Body of pancreas (tissue), 4 donors: ENCODE measurements around the gene PRSS38. TPM values are rescaled to one million over a fixed set of nuclear protein-coding genes. Genes with fewer than 3 reads are reported as not detected.

Source experiments
- ATAC-seq: fragments of 150-250 bp; one replicate; pipeline ENCODE4 v1.9.1; 2016
- DNase-seq, 4 donors: peaks; one replicate each; pipeline ENCODE4 v3.0.0-alpha.2; 2019
- H3K27ac ChIP-seq, 4 donors: fragments of 200-600 bp; sonication (generic); 1 replicate in 3 of 4; 2 replicates in 1 of 4; pipeline versions ENCODE4 v1.5.1 to v1.6.1; 2016 to 2019; ENCODE audit warnings: mild to moderate bottlenecking in 1 of 4, mixed read lengths in 1 of 4, moderate library complexity in 1 of 4
- H3K27me3 ChIP-seq, 2 donors: fragments of 200-600 bp; sonication (generic); one replicate each; pipeline ENCODE4 v1.6.0; 2016; ENCODE audit warnings: mild to moderate bottlenecking in 1 of 2
- H3K36me3 ChIP-seq, 2 donors: fragments of 200-600 bp; sonication (generic); replicated peaks in 1 of 2; 2 replicates each; pipeline ENCODE4 v1.5.1; 2016; ENCODE audit warnings: low read depth in 2 of 2; ENCODE audit not compliant: insufficient read depth in 1 of 2
- H3K4me1 ChIP-seq: fragments of 200-600 bp; sonication (generic); one replicate; pipeline ENCODE4 v1.6.0; 2016
- H3K4me3 ChIP-seq, 2 donors: fragments of 200-600 bp; sonication (generic); 1 replicate in 1 of 2; 2 replicates in 1 of 2; pipeline ENCODE4 v1.5.1; 2016 to 2019
- H3K9me3 ChIP-seq, 3 donors: fragments of 200-600 bp; sonication (generic); 1 replicate in 2 of 3; 2 replicates in 1 of 3; pipeline ENCODE4 v1.5.1; 2016
- CTCF ChIP-seq, 7 experiments: fragments of 450-650 bp in 4 of 7; fragments of 200-600 bp in 3 of 7; sonication (generic) in 3 of 7; IDR thresholded peaks; one replicate each; pipeline ENCODE4 v1.5.1; 2016 to 2019; ENCODE audit warnings: antibody characterized with exemption in 7 of 7
- POLR2A ChIP-seq, 3 donors: fragments of 450-650 bp; IDR thresholded peaks; one replicate each; pipeline ENCODE4 v1.6.1; 2016; ENCODE audit warnings: antibody characterized with exemption in 3 of 3, mild to moderate bottlenecking in 2 of 3
- WGBS, 2 donors: methylation state at CpG; one replicate each; pipeline ENCODE4 v1.1.5; 2017; 5-methylcytosine and 5-hydroxymethylcytosine counted together
- intact Hi-C: fragments of 100-400 bp; cut with DNase I; formaldehyde crosslinking; loops from one replicate; pipeline ENCODE4 v1.15.1; 2023
- total RNA-seq, 2 donors: library from RNA; depleted of rRNA; stranded (reverse); fragments of >200 nt; gene quantifications; one replicate each; pipeline ENCODE4 v1.1.0, GENCODE V29; 2016

The PRSS38 gene
- total RNA-seq, 2 donors from 2014 or later: not detected

- no peaks in the 10 kb centered on the region for H3K4me1 ChIP-seq
- 74 to 78% methylated on average over 9 of the region's 9 CpGs for WGBS, 2 donors
- no peak overlapping the region for H3K4me3 ChIP-seq
- ATAC-seq (no peak), DNase-seq (no peak)
- H3K27me3 ChIP-seq: no peaks in the 10 kb centered on the region
- no peaks in the 10 kb centered on the region for H3K9me3 ChIP-seq
- intact Hi-C loops: no loop called here
- no peak overlapping the region for H3K27ac ChIP-seq
- TF ChIP-seq CTCF (IDR thresholded peaks at IDR 0.05) (no peak), POLR2A (IDR thresholded peaks at IDR 0.05) (no peak)
- H3K36me3 ChIP-seq: no peaks in the 10 kb centered on the region
These were observed 25.6 kb downstream of the PRSS38 start for GRCh38 chr1:227841096-227841495.

- Histone ChIP-seq H3K36me3 (no peaks in the 10 kb centered on the region), H3K4me3 (no peak overlapping the region), H3K9me3 (peaks cover 0 to 15% (median 0%) of the 10 kb centered on the region in 3 donors), H3K27ac (no peak overlapping the region), H3K27me3 (no peaks in the 10 kb centered on the region), H3K4me1 (no peaks in the 10 kb centered on the region)
- DNase-seq: no peak
- no peak for ATAC-seq
- intact Hi-C loops: no loop called here
- no peak for TF ChIP-seq CTCF (IDR thresholded peaks at IDR 0.05)
- no peak for TF ChIP-seq POLR2A (IDR thresholded peaks at IDR 0.05)
- WGBS, 2 donors: 71 to 82% methylated on average over 1 to 3 of the region's 5 CpGs
These were observed 29.1 kb downstream of the PRSS38 start for GRCh38 chr1:227844320-227845146.

GRCh38 chr1:227845147-227845458 is 29.6 kb downstream of the PRSS38 start:
- no peak for TF ChIP-seq POLR2A (IDR thresholded peaks at IDR 0.05)
- no peak for TF ChIP-seq CTCF (IDR thresholded peaks at IDR 0.05)
- Histone ChIP-seq H3K9me3 (peaks cover 0 to 15% (median 0%) of the 10 kb centered on the region in 3 donors), H3K4me1 (no peaks in the 10 kb centered on the region), H3K4me3 (no peak overlapping the region), H3K27me3 (no peaks in the 10 kb centered on the region), H3K27ac (no peak overlapping the region), H3K36me3 (no peaks in the 10 kb centered on the region)
- intact Hi-C loops: no loop called here
- 80% methylated on average over 3 of the region's 3 CpGs; no CpG with 5 or more reads in 1 of the 2 donors for WGBS, 2 donors
- no peak for ATAC-seq
- no peak for DNase-seq

GRCh38 chr1:227845519-227845918 is 30.0 kb downstream of the PRSS38 start:
- DNase-seq: no peak
- Histone ChIP-seq H3K27ac (no peak overlapping the region), H3K9me3 (peaks cover 0 to 15% (median 0%) of the 10 kb centered on the region in 3 donors), H3K36me3 (no peaks in the 10 kb centered on the region), H3K4me1 (no peaks in the 10 kb centered on the region), H3K27me3 (no peaks in the 10 kb centered on the region), H3K4me3 (no peak overlapping the region)
- intact Hi-C loops: no loop called here
- WGBS, 2 donors: 86 to 89% methylated on average over 3 to 7 of the region's 7 CpGs
- TF ChIP-seq CTCF (IDR thresholded peaks at IDR 0.05) (no peak), POLR2A (IDR thresholded peaks at IDR 0.05) (no peak)
- ATAC-seq: no peak
